Measurements from ENCODE around the gene ATP2B1. TPM values are rescaled to one million over a fixed set of nuclear protein-coding genes. Genes with fewer than 3 reads are reported as not detected.
A peak's percentile ranks its signal among the peaks of the same experiment; 100 is the strongest.

ATP2B1 gene
- total and polyA plus RNA-seq, 2 donors = 16.2 to 35.8 TPM

DNA sequence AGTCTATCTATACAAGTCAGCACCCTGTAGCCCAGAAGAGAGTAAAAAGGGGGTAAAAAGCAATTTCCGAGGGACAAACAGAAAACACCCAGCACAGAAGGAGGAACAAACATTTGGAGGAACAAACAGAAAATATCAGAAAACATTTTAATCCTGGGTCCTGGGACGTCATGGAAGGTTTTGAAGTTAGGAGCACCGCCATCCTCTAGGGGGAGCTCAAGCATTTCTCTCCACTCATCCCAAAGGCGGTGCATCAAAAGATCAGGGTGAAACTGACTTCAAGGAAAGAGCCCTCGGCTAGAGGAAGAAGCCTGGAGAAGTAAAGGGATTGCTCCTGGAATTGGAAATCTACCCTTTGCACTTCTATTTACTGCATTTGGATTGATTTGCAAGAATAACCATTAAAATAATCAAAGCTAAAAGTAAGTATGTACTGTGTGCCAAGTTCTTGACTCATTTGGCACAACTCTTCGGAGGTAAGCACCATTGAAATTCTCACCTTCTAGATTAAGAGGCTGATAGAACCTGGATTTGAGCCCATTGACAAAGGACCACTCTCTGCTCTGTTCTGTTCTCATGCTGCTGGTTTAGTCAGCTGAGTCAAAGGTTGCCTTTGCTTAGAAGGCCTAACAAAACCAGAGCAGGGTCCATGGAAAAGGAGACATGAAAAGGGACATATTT lies 165.6 kb downstream of the ATP2B1 start:
- peak; percentile 55 to 88 (median 72) for DNase-seq (ENCODE audit: low read depth in 6 of 9, low spot score in 9 of 9)
- WGBS = 23% methylated on average over 6 of the region's 6 CpGs
- Histone ChIP-seq H3K9me3 (ENCODE audit: control insufficient read depth in 2 of 2, insufficient read depth in 1 of 2, low read length in 1 of 2) (no peaks in the 10 kb centered on the region), H3K27me3 (ENCODE audit: control insufficient read depth in 2 of 2, insufficient read depth in 1 of 2, low read length in 1 of 2) (no peaks in the 10 kb centered on the region), H3K4me1 (ENCODE audit: control insufficient read depth in 2 of 2, insufficient read depth in 2 of 2, low read length in 2 of 2) (no peaks in the 10 kb centered on the region), H3K27ac (ENCODE audit: low read depth in 1 of 2, low read length in 1 of 2) (no peak overlapping the region), H3K36me3 (ENCODE audit: control insufficient read depth in 2 of 2, insufficient read depth in 2 of 2, low read length in 1 of 2) (no peaks in the 10 kb centered on the region), H3K4me3 (ENCODE audit: low read length in 2 of 2) (no peak overlapping the region)

DNA sequence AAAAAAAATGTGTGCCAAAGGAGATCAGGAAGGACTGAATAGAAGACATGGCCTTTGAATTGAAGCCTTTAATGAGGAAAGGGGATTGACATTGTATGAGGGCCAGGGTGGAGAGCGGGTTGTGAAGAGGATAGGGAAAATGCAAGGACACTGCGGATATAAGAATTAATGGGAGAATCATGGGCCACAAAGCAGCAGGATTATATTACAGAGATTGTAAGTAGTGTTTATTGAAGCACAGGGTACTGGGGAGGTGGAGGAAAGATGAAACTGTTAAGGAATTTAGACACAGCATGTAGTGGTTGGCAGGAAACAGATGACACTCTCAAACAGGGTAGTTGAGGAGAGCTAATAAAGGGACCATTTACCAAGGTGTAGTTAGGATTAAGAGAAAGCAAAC lies 166.4 kb downstream of the ATP2B1 start:
- H3K27ac ChIP-seq (ENCODE audit: low read depth in 1 of 2, low read length in 1 of 2) = no peak overlapping the region
- H3K9me3 ChIP-seq (ENCODE audit: control insufficient read depth in 2 of 2, insufficient read depth in 1 of 2, low read length in 1 of 2) = no peaks in the 10 kb centered on the region
- no peak for DNase-seq (ENCODE audit: low read depth in 6 of 9, low spot score in 9 of 9)
- no peaks in the 10 kb centered on the region for H3K27me3 ChIP-seq (ENCODE audit: control insufficient read depth in 2 of 2, insufficient read depth in 1 of 2, low read length in 1 of 2)
- no peaks in the 10 kb centered on the region for H3K4me1 ChIP-seq (ENCODE audit: control insufficient read depth in 2 of 2, insufficient read depth in 2 of 2, low read length in 2 of 2)
- H3K4me3 ChIP-seq (ENCODE audit: low read length in 2 of 2) = no peak overlapping the region
- H3K36me3 ChIP-seq (ENCODE audit: control insufficient read depth in 2 of 2, insufficient read depth in 2 of 2, low read length in 1 of 2) = no peaks in the 10 kb centered on the region
- 97% methylated on average over 2 of the region's 2 CpGs for WGBS

DNA sequence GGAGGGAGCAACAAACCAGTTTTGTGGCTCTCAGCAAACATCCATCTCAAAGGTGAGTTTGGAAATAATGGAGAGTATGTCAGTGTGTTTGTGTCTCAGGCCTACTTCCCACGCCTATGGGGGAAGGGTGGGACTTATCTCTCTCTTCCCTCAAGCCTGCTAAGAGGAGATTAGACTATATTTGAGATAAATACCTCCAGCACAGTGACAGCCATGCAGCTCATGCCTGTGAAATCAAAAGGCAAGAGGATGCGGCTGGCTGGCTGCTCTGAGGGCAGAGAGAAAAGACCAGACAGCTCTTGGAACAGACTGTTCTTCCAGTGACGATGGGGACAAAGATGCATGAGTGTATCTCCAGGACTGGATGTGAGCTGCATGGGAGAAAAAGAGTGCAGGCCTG lies 168.1 kb downstream of the ATP2B1 start:
- no peak overlapping the region for H3K4me3 ChIP-seq (ENCODE audit: low read length in 2 of 2)
- no peaks in the 10 kb centered on the region for H3K27me3 ChIP-seq (ENCODE audit: control insufficient read depth in 2 of 2, insufficient read depth in 1 of 2, low read length in 1 of 2)
- H3K27ac ChIP-seq (ENCODE audit: low read depth in 1 of 2, low read length in 1 of 2) = no peak overlapping the region
- WGBS = 76% methylated on average over 3 of the region's 3 CpGs
- H3K4me1 ChIP-seq (ENCODE audit: control insufficient read depth in 2 of 2, insufficient read depth in 2 of 2, low read length in 2 of 2) = no peaks in the 10 kb centered on the region
- DNase-seq (ENCODE audit: low read depth in 6 of 9, low spot score in 9 of 9) = no peak
- no peaks in the 10 kb centered on the region for H3K36me3 ChIP-seq (ENCODE audit: control insufficient read depth in 2 of 2, insufficient read depth in 2 of 2, low read length in 1 of 2)
- H3K9me3 ChIP-seq (ENCODE audit: control insufficient read depth in 2 of 2, insufficient read depth in 1 of 2, low read length in 1 of 2) = no peaks in the 10 kb centered on the region

DNA sequence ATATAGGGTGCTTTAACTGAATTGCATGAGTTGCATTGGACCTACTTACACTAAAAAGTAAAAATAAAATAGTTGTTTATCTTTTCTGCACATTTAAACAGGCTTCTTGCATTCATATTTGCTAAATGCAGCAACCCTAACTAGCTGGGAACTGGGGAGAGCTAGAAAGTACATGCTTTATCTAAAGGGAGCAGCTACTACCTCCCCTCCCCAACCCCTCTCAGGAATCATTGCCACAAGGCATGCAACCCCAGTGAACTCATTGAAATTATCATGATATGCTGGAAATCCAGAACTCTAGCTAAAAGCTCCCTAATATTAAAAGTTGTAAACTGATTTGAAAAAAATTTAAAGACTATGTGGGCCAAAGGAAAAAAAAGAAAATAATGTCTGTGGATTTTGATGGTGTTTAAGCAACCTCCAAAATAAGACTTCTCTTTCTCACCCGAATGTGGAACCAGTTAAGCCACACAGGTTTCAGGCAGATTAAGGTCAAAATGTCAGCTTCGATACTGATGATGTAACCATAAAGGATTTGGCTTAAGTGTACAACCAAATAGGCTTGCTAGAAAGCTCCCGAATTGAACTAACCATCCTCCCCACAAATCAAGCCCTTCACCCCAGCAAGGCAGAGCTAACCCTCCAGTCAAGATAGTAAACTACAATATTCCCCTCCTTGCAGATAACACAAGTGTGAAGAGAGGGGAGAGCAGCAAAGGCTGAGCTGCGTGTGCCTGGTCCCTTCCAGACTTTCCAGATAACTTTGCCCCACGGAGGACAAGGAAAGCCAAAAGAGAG lies 169.0 kb downstream of the ATP2B1 start:
- H3K27ac ChIP-seq (ENCODE audit: low read depth in 1 of 2, low read length in 1 of 2) = no peak overlapping the region
- no peaks in the 10 kb centered on the region for H3K36me3 ChIP-seq (ENCODE audit: control insufficient read depth in 2 of 2, insufficient read depth in 2 of 2, low read length in 1 of 2)
- no peak overlapping the region for H3K4me3 ChIP-seq (ENCODE audit: low read length in 2 of 2)
- DNase-seq (ENCODE audit: low read depth in 6 of 9, low spot score in 9 of 9) = no peak
- no peaks in the 10 kb centered on the region for H3K9me3 ChIP-seq (ENCODE audit: control insufficient read depth in 2 of 2, insufficient read depth in 1 of 2, low read length in 1 of 2)
- H3K27me3 ChIP-seq (ENCODE audit: control insufficient read depth in 2 of 2, insufficient read depth in 1 of 2, low read length in 1 of 2) = no peaks in the 10 kb centered on the region
- no peaks in the 10 kb centered on the region for H3K4me1 ChIP-seq (ENCODE audit: control insufficient read depth in 2 of 2, insufficient read depth in 2 of 2, low read length in 2 of 2)
- WGBS = 97% methylated on average over 5 of the region's 5 CpGs

DNA sequence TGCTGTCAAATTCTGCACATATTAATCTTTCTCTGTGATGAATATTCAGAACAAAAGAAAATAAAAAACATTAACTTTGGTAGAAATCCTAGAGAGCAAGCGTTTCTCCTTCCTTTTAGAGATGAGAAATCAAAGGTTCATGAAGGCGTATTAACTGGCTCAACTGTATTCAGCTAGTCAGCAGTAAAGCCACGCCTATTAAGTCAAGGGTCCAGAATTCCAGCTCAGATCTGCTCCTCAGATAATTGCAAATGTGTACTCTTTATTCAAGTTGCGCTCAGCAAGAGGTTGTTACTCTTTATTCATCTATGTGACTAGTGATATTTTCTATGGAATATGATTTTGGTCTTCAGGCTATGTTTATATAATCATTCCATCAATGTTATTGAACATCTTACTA lies 169.7 kb downstream of the ATP2B1 start:
- H3K36me3 ChIP-seq (ENCODE audit: control insufficient read depth in 2 of 2, insufficient read depth in 2 of 2, low read length in 1 of 2) = no peaks in the 10 kb centered on the region
- no peak for DNase-seq (ENCODE audit: low read depth in 6 of 9, low spot score in 9 of 9)
- 97% methylated on average over 4 of the region's 4 CpGs for WGBS
- no peaks in the 10 kb centered on the region for H3K9me3 ChIP-seq (ENCODE audit: control insufficient read depth in 2 of 2, insufficient read depth in 1 of 2, low read length in 1 of 2)
- no peak overlapping the region for H3K4me3 ChIP-seq (ENCODE audit: low read length in 2 of 2)
- no peaks in the 10 kb centered on the region for H3K4me1 ChIP-seq (ENCODE audit: control insufficient read depth in 2 of 2, insufficient read depth in 2 of 2, low read length in 2 of 2)
- no peaks in the 10 kb centered on the region for H3K27me3 ChIP-seq (ENCODE audit: control insufficient read depth in 2 of 2, insufficient read depth in 1 of 2, low read length in 1 of 2)
- H3K27ac ChIP-seq (ENCODE audit: low read depth in 1 of 2, low read length in 1 of 2) = no peak overlapping the region

Other genes with a start within 250 kb of the ATP2B1 start
- 1.3 TPM for gene GALNT4, start 184.0 kb downstream of the ATP2B1 start, total RNA-seq
- 2.9 TPM for gene GALNT4, start 184.0 kb downstream of the ATP2B1 start, polyA plus RNA-seq
- gene POC1B, start 182.8 kb downstream of the ATP2B1 start, total RNA-seq = 17.1 TPM
- 12.2 TPM for gene POC1B, start 182.8 kb downstream of the ATP2B1 start, polyA plus RNA-seq